Adrenal gland (tissue), 5 donors: ENCODE measurements around the gene KLC1.
A peak's percentile ranks its signal among the peaks of the same experiment; 100 is the strongest.

Experiments used
- CTCF ChIP-seq, 6 experiments: fragments of 450-650 bp in 4 of 6; fragments of 200-600 bp in 2 of 6; sonication (generic) in 1 of 6; IDR thresholded peaks; 1 replicate in 5 of 6; 2 replicates in 1 of 6; pipeline versions ENCODE4 v1.5.1 to v1.8.0; 2016 to 2021; ENCODE audit warnings: antibody characterized with exemption in 6 of 6, mild to moderate bottlenecking in 2 of 6, moderate library complexity in 1 of 6
- POLR2A ChIP-seq, 2 donors: fragments of 450-650 bp; IDR thresholded peaks; one replicate each; pipeline ENCODE4 v1.6.1; 2017; ENCODE audit warnings: antibody characterized with exemption in 2 of 2, mild to moderate bottlenecking in 2 of 2, moderate library complexity in 1 of 2
- donor health status: DM: no; HTN: no; CAD: no.

- TF ChIP-seq CTCF (IDR thresholded peaks at IDR 0.05): peak in 1 of 6 experiments; percentile 10
- TF ChIP-seq POLR2A (IDR thresholded peaks at IDR 0.05): no peak
Measured at GRCh38 chr14:103687712-103688111, 58.7 kb downstream of the KLC1 start.
